ENCODE measurements around the gene ANKRD53. TPM values are rescaled to one million over a fixed set of nuclear protein-coding genes. Genes with fewer than 3 reads are reported as not detected.
A peak's percentile ranks its signal among the peaks of the same experiment; 100 is the strongest.

Gene ANKRD53, protein sequence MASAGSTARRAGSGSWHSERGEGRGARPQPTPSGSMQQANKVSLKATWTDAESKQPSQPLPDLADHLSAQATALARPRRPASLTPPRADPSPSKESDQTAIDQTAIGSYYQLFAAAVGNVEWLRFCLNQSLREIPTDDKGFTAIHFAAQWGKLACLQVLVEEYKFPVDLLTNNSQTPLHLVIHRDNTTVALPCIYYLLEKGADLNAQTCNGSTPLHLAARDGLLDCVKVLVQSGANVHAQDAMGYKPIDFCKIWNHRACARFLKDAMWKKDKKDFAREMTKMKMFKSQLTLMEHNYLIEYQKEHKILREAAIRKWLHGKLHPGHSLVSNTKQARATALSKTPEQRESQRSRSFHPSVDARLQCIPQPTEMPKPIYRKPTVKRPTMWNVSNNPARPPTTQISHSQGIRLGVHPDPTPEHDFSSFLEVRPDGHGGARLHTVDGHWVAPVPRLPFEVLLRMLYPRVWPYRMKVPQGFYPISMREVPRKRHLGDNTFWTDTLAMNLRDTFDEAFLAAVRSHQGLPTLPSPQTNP
- total RNA-seq = 1 to 10 TPM in 2 of 4 donors, not detected in 2; 1.8 to 3.7 TPM

GRCh38 chr2:70978341-70979179 is at the start of gene ANKRD53:
ANKRD53 (plus strand) TSS chr2:70978630; CDS start chr2:70978646, 16 bp downstream.
- DNase-seq = peak; percentile 46 to 62
- H3K36me3 ChIP-seq = no peaks in the 10 kb centered on the region
- peaks cover 4 to 5% of the 10 kb centered on the region in 2 donors for H3K4me1 ChIP-seq
- TF ChIP-seq CTCF (IDR thresholded peaks at IDR 0.05) (no peak), POLR2A (IDR thresholded peaks at IDR 0.05) (no peak)
- H3K27ac ChIP-seq = peak within 1 kb of the TSS; percentile 92 to 96
- intact Hi-C loops (cut with DNase I; ENCODE audit: low total_unique reads) = no loop called here
- H3K27me3 ChIP-seq = no peaks in the 10 kb centered on the region
- peak within 1 kb of the TSS; percentile 52 to 66 for H3K4me3 ChIP-seq
- H3K9me3 ChIP-seq = no peaks in the 10 kb centered on the region

GRCh38 chr2:70930371-70931329 is 47.8 kb upstream of the ANKRD53 start:
- no peaks in the 10 kb centered on the region for H3K27me3 ChIP-seq
- intact Hi-C loops (cut with DNase I; ENCODE audit: low total_unique reads) = no loop called here
- TF ChIP-seq CTCF (IDR thresholded peaks at IDR 0.05) (no peak), POLR2A (IDR thresholded peaks at IDR 0.05) (no peak)

DNA sequence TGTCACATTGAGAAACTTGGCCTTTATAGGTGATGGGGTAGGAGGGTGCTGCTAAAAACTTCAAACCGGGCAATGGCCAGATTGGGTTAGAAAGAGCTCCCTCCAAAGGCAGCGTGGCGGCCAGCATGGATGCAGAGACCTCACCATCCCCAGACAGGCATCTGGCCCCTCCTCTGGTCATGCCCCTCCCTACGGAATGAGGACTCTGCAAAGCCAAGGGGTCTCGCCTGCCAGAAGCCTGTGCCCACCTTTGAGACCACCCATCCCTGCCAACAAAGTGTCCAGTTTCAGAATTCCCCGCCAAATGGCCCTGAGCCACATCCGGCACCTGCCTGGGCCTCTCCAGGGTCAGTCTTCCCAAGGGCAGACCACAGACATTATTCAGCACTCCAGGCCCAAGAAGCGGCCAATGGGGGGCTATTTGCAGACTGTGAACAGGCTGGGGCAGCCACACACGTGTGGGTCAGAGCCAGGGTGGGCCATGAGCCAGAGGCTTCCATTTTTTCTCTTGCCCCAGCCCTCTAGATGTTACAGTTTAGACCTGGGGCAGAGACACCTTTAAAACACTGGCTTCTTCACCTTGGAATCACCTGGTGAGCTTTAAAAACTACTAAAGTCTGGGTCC is 46.9 kb upstream of the ANKRD53 start:
- no peaks in the 10 kb centered on the region for H3K36me3 ChIP-seq
- H3K4me3 ChIP-seq = no peak overlapping the region
- intact Hi-C loops (cut with DNase I; ENCODE audit: low total_unique reads) = no loop called here
- H3K27ac ChIP-seq = no peak overlapping the region
- no peaks in the 10 kb centered on the region for H3K27me3 ChIP-seq
- TF ChIP-seq CTCF (IDR thresholded peaks at IDR 0.05) (no peak), POLR2A (IDR thresholded peaks at IDR 0.05) (no peak)
- no peaks in the 10 kb centered on the region for H3K4me1 ChIP-seq
- no peak for DNase-seq
- no peaks in the 10 kb centered on the region for H3K9me3 ChIP-seq

More at GRCh38 chr2:70930371-70931329, 47.8 kb upstream of the ANKRD53 start:
- H3K9me3 ChIP-seq = no peaks in the 10 kb centered on the region
- no peaks in the 10 kb centered on the region for H3K4me1 ChIP-seq
- H3K36me3 ChIP-seq = no peaks in the 10 kb centered on the region
- DNase-seq = no peak
- no peak overlapping the region for H3K27ac ChIP-seq
- H3K4me3 ChIP-seq = no peak overlapping the region

DNA sequence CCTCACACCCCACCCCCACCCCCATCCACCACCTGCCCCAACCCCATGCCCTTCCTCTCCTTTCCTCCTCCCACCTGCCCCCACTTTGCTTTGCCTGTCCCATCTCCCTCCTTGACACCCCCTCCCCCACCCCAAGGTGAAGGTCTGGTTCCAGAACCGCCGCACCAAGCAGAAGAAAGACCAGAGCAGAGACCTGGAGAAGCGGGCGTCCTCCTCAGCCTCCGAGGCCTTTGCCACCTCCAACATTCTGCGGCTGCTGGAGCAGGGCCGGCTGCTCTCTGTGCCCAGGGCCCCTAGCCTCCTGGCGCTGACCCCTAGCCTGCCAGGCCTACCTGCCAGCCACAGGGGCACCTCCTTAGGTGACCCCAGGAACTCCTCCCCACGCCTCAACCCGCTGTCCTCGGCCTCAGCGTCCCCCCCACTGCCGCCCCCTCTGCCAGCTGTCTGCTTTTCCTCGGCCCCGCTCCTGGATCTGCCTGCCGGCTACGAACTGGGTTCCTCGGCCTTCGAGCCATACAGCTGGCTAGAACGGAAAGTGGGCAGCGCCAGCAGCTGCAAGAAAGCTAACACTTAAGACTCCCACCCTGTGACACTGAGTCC is 45.7 kb upstream of the ANKRD53 start:
- H3K9me3 ChIP-seq = no peaks in the 10 kb centered on the region
- no peak for DNase-seq
- no peaks in the 10 kb centered on the region for H3K27me3 ChIP-seq
- H3K36me3 ChIP-seq = no peaks in the 10 kb centered on the region
- no peak overlapping the region for H3K4me3 ChIP-seq
- intact Hi-C loops (cut with DNase I; ENCODE audit: low total_unique reads) = no loop called here
- no peaks in the 10 kb centered on the region for H3K4me1 ChIP-seq
- H3K27ac ChIP-seq = no peak overlapping the region
- TF ChIP-seq CTCF (IDR thresholded peaks at IDR 0.05) (no peak), POLR2A (IDR thresholded peaks at IDR 0.05) (no peak)

Data from uterus (tissue), 4 donors.